SK-N-SH (cell line): ENCODE results near the gene WNK1. TPM values are rescaled to one million over a fixed set of nuclear protein-coding genes. Genes with fewer than 3 reads are reported as not detected.

ENCODE experiments used
- CTCF ChIA-PET: fragments of 300-600, 350-600 bp; formaldehyde crosslinking; extraction: SDS; loops from one replicate; lab custom pipeline; 2021; lab: Yijun Ruan, JAX
- POLR2A ChIA-PET: fragments of 350-600 bp; sonication (Branson Sonifier 250); formaldehyde crosslinking; extraction: SDS; loops from one replicate; lab custom pipeline; 2020; ENCODE audit warnings: antibody characterized with exemption, inconsistent platforms; lab: Yijun Ruan, JAX
- DNase-seq: peaks from one replicate; pipeline ENCODE4 v3.0.0; 2012
- H2AFZ ChIP-seq: fragments of 200-600 bp; sonication (generic); 2 replicates; pipeline ENCODE4 v1.8.1; 2016; ENCODE audit warnings: antibody characterized with exemption, mild to moderate bottlenecking, low read depth
- H3F3A ChIP-seq: fragments of 200-600 bp; sonication (generic); replicated peaks from 2 replicates; pipeline ENCODE3; 2016; ENCODE audit warnings: antibody characterized with exemption, mild to moderate bottlenecking; ENCODE audit not compliant: insufficient read depth
- H3K27ac ChIP-seq, 2 experiments: fragments of 200-500 bp in 1 of 2; fragments of 200-600 bp in 1 of 2; sonication (Bioruptor generic) in 1 of 2; sonication (generic), shearing (Covaris generic) in 1 of 2; 2 replicates each; pipeline versions ENCODE4 v1.5.1 to v1.6.1; 2014 to 2016; ENCODE audit warnings: low read depth in 2 of 2, inconsistent platforms in 1 of 2, low read length in 1 of 2, mild to moderate bottlenecking in 1 of 2, mixed read lengths in 1 of 2
- H3K27me3 ChIP-seq: fragments of 200-600 bp; sonication (generic), shearing (Covaris generic); 2 replicates; pipeline ENCODE4 v1.6.1; 2016; ENCODE audit warnings: mixed run types; ENCODE audit not compliant: insufficient read depth
- H3K36me3 ChIP-seq, 2 experiments: fragments of 200-500 bp in 1 of 2; fragments of 200-600 bp in 1 of 2; sonication (Bioruptor generic) in 1 of 2; sonication (generic) in 1 of 2; replicated peaks in 1 of 2; 2 replicates each; pipeline versions ENCODE3 to v1.5.1; 2014 to 2016; ENCODE audit warnings: low read length in 1 of 2, mild to moderate bottlenecking in 1 of 2; ENCODE audit not compliant: insufficient read depth in 2 of 2, control insufficient read depth in 1 of 2
- H3K4me1 ChIP-seq, 2 experiments: fragments of 200-500 bp in 1 of 2; fragments of 200-600 bp in 1 of 2; sonication (Bioruptor generic) in 1 of 2; sonication (generic), shearing (Covaris generic) in 1 of 2; 2 replicates each; pipeline versions ENCODE4 v1.5.1 to v1.6.1; 2014 to 2016; ENCODE audit warnings: low read depth in 1 of 2, low read length in 1 of 2, mixed run types in 1 of 2; ENCODE audit not compliant: insufficient read depth in 2 of 2, control insufficient read depth in 1 of 2
- H3K4me2 ChIP-seq: fragments of 200-600 bp; sonication (generic), shearing (Covaris generic); 2 replicates; pipeline ENCODE4 v1.6.1; 2017; ENCODE audit warnings: mixed run types
- H3K4me3 ChIP-seq, 2 experiments: fragments of 200-500 bp in 1 of 2; fragments of 200-600 bp in 1 of 2; sonication (Bioruptor generic) in 1 of 2; sonication (generic), shearing (Covaris generic) in 1 of 2; 2 replicates each; pipeline versions ENCODE4 v1.5.1 to v1.8.1; 2014 to 2016; ENCODE audit warnings: low read depth in 2 of 2, inconsistent platforms in 1 of 2, low read length in 1 of 2, mild to moderate bottlenecking in 1 of 2, mixed read lengths in 1 of 2, moderate library complexity in 1 of 2
- H3K79me2 ChIP-seq: fragments of 200-600 bp; sonication (generic); 2 replicates; pipeline ENCODE4 v1.8.1; 2017; ENCODE audit warnings: mild to moderate bottlenecking; ENCODE audit not compliant: insufficient read depth
- H3K9ac ChIP-seq: fragments of 200-600 bp; sonication (generic); 2 replicates; pipeline ENCODE4 v1.6.1; 2017; ENCODE audit warnings: mixed run types
- H3K9me2 ChIP-seq: fragments of 200-600 bp; sonication (generic); 2 replicates; pipeline ENCODE4 v1.6.1; 2017; ENCODE audit warnings: mixed run types
- H3K9me3 ChIP-seq: fragments of 200-600 bp; sonication (generic); 2 replicates; pipeline ENCODE4 v1.6.1; 2017; ENCODE audit warnings: mixed run types, mild to moderate bottlenecking, moderate library complexity
- H4K20me1 ChIP-seq: fragments of 200-600 bp; sonication (generic); 2 replicates; pipeline ENCODE4 v1.6.1; 2017; ENCODE audit warnings: mild to moderate bottlenecking, mixed run types; ENCODE audit not compliant: insufficient read depth
- CHD2 ChIP-seq: fragments of 150-350 bp; IDR thresholded peaks from 2 replicates; pipeline ENCODE4 v1.6.1; 2018; ENCODE audit warnings: low read length; ENCODE audit not compliant: partially characterized antibody
- CTCF ChIP-seq: fragments of 200-600 bp; sonication (generic); IDR thresholded peaks from 2 replicates; pipeline ENCODE4 v1.6.1; 2017; ENCODE audit warnings: antibody characterized with exemption, mild to moderate bottlenecking, moderate library complexity
- EP300 ChIP-seq, 2 experiments: IDR thresholded peaks; 2 replicates each; pipeline versions ENCODE4 v1.4.0 to v1.6.1; 2012; ENCODE audit warnings: borderline replicate concordance in 1 of 2, low read depth in 1 of 2, low read length in 1 of 2
- EZH2phosphoT487 ChIP-seq: fragments of 200-600 bp; sonication (generic); IDR thresholded peaks from 2 replicates; pipeline ENCODE4 v1.6.1; 2017; ENCODE audit warnings: low read depth, mixed run types, mild to moderate bottlenecking, antibody characterized with exemption, moderate library complexity, borderline replicate concordance
- FOXJ3 ChIP-seq: sonication (generic); formaldehyde crosslinking; IDR thresholded peaks from 2 replicates; pipeline ENCODE4 v1.5.1; 2020; ENCODE audit warnings: mild to moderate bottlenecking, missing genetic modification reagents
- GABPA ChIP-seq: IDR thresholded peaks from 2 replicates; pipeline ENCODE4 v1.4.0; 2012; ENCODE audit warnings: low read depth, mild to moderate bottlenecking
- JUND ChIP-seq: IDR thresholded peaks from 2 replicates; pipeline ENCODE4 v1.4.0; 2012
- MEF2A ChIP-seq: IDR thresholded peaks from 2 replicates; pipeline ENCODE4 v1.4.0; 2012; ENCODE audit warnings: low read depth, borderline replicate concordance
- MXI1 ChIP-seq: IDR thresholded peaks from 2 replicates; pipeline ENCODE4 v1.6.1; 2012; ENCODE audit warnings: mild to moderate bottlenecking, low read depth, low read length, improper control_type of control experiment
- NFIC ChIP-seq: IDR thresholded peaks from 2 replicates; pipeline ENCODE4 v1.4.0; 2012; ENCODE audit warnings: borderline replicate concordance
- RCOR1 ChIP-seq: fragments of 150-350 bp; IDR thresholded peaks from 2 replicates; pipeline ENCODE4 v1.6.1; 2017; ENCODE audit warnings: antibody characterized with exemption, low read length
- TCF12 ChIP-seq: IDR thresholded peaks from 2 replicates; pipeline ENCODE4 v1.4.0; 2012
- USF2 ChIP-seq: fragments of 150-350 bp; IDR thresholded peaks from 2 replicates; pipeline ENCODE4 v1.6.1; 2017; ENCODE audit warnings: antibody characterized with exemption, low read length, low read depth, borderline replicate concordance
- YY1 ChIP-seq: IDR thresholded peaks from 2 replicates; pipeline ENCODE4 v1.4.0; 2012; ENCODE audit warnings: low read depth, mild to moderate bottlenecking
- ZBTB33 ChIP-seq: IDR thresholded peaks from 2 replicates; pipeline ENCODE4 v1.4.0; 2012; ENCODE audit warnings: low read depth, borderline replicate concordance
- WGBS: methylation state at CpG from one replicate; pipeline ENCODE4 v1.1.6; 2017; ENCODE audit warnings: low lambda C conversion rate; 5-methylcytosine and 5-hydroxymethylcytosine counted together
- polyA plus RNA-seq, 3 experiments: library from polyadenylated mRNA; depleted of rRNA; stranded (reverse); fragments of >200 nt; gene quantifications; 2 replicates each; pipeline ENCODE4 v1.2.3, GENCODE V29; 2012
- TF ChIP-seq, protein P1 (sequence below): IDR thresholded peaks from 2 replicates; pipeline ENCODE4; 2012

The WNK1 gene
- polyA plus RNA-seq, 1 of the 3 experiments (the other 2 are of a cell fraction), result 30.5 TPM

DNA sequence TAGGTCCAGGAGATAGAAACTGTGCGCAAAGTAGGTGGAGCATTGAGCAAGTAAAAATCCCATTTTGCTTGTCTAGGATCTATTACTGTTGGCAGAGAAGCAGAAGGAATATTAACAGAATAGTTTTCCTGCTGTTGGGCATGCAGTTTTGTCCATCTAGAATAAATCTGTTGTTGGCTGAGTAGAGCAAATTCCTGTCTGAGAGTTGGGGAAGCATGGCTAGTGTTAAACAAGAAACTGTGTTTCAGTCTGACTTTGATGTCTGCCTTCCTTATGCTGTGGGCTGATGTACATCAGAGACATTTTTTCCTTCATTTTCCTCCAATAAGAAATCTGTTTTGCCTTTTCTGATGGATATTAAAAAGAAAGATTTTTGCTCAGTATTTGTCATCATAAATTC lies 99.0 kb downstream of the WNK1 start:
- TF ChIP-seq EP300 (IDR thresholded peaks at IDR 0.05; ENCODE audit: borderline replicate concordance in 1 of 2, low read depth in 1 of 2, low read length in 1 of 2), result no peak
- no peak for TF ChIP-seq MEF2A
- no peak for TF ChIP-seq GABPA
- no peak for TF ChIP-seq RCOR1
- TF ChIP-seq EZH2phosphoT487, result no peak
- TF ChIP-seq, protein P1, sequence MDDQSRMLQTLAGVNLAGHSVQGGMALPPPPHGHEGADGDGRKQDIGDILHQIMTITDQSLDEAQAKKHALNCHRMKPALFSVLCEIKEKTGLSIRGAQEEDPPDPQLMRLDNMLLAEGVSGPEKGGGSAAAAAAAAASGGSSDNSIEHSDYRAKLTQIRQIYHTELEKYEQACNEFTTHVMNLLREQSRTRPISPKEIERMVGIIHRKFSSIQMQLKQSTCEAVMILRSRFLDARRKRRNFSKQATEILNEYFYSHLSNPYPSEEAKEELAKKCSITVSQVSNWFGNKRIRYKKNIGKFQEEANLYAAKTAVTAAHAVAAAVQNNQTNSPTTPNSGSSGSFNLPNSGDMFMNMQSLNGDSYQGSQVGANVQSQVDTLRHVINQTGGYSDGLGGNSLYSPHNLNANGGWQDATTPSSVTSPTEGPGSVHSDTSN, result peak; percentile 50
- no peak for TF ChIP-seq NFIC
- no peak for TF ChIP-seq ZBTB33
- no peak for TF ChIP-seq FOXJ3 (CRISPR knock-in tag)
- no peak for TF ChIP-seq YY1
- no peak for TF ChIP-seq CTCF
- TF ChIP-seq MXI1, result no peak
- no peak for TF ChIP-seq USF2
- TF ChIP-seq JUND, result no peak
- peak; percentile 73 for TF ChIP-seq TCF12
- TF ChIP-seq CHD2, result no peak
- TF ChIP-seq, all 33 proteins: peak for 2
- DNase-seq, result no peak
- no peaks in the 10 kb centered on the region for H4K20me1 ChIP-seq
- ChIA-PET CTCF (no interaction called here), POLR2A (no interaction called here)
- H3K9ac ChIP-seq, result peak overlapping the region; percentile 17; the same call in 1 of the 2 replicates
- H3K4me2 ChIP-seq, result peak overlapping the region; percentile 52
- WGBS, result 97% methylated on average over 1 of the region's 1 CpG
- no peaks in the 10 kb centered on the region for H3K9me3 ChIP-seq
- peaks cover 85% of the 10 kb centered on the region for H3K79me2 ChIP-seq
- peaks cover 0 to 4% of the 10 kb centered on the region in 2 experiments for H3K36me3 ChIP-seq
- peak overlapping the region; percentile 3 to 6; a peak in 2 of 4 replicates for H3K4me3 ChIP-seq
- peaks cover 23% of the 10 kb centered on the region for H3F3A ChIP-seq
- no peak overlapping the region for H2AFZ ChIP-seq
- peak overlapping the region; percentile 73 to 82 for H3K27ac ChIP-seq
- peaks cover 3 to 38% of the 10 kb centered on the region in 2 experiments; a peak in 3 of 4 replicates for H3K4me1 ChIP-seq
- no peaks in the 10 kb centered on the region for H3K27me3 ChIP-seq
- no peaks in the 10 kb centered on the region for H3K9me2 ChIP-seq
